22Rv1 (cell line): ENCODE results near the gene GAPDH.

Experiments used
- H3K27ac ChIP-seq: fragments of 450-650 bp; 2 replicates; pipeline ENCODE4 v1.5.1; 2017
- CTCF ChIP-seq: fragments of 450-650 bp; IDR thresholded peaks from 2 replicates; pipeline ENCODE4 v1.5.1; 2017; ENCODE audit warnings: mild to moderate bottlenecking
- ZFX ChIP-seq: fragments of 450-650 bp; IDR thresholded peaks from 2 replicates; pipeline ENCODE4 v1.6.1; 2017; ENCODE audit warnings: antibody characterized with exemption, borderline replicate concordance

GAPDH gene

GRCh38 chr12:6539707-6540134, 5.4 kb downstream of the GAPDH start:
- TF ChIP-seq CTCF: peak; percentile 26; the same call in 1 of the 2 replicates
- no peak for TF ChIP-seq ZFX
- peak overlapping the region; percentile 99 for H3K27ac ChIP-seq

- TF ChIP-seq CTCF (no peak; the same call in 1 of the 2 replicates), ZFX (no peak)
- peak overlapping the region; percentile 99 for H3K27ac ChIP-seq
Observed at GRCh38 chr12:6540181-6540877, 6.0 kb downstream of the GAPDH start.

- H3K27ac ChIP-seq: peak overlapping the region; percentile 99
- TF ChIP-seq CTCF (no peak), ZFX (no peak)
Observed at GRCh38 chr12:6541371-6542165, 7.3 kb downstream of the GAPDH start.

- TF ChIP-seq CTCF (no peak), ZFX (no peak)
- peak overlapping the region; percentile 99; the same call in 1 of the 2 replicates for H3K27ac ChIP-seq
Observed at GRCh38 chr12:6542209-6543009, 8.1 kb downstream of the GAPDH start.

GRCh38 chr12:6546016-6546415, 11.7 kb downstream of the GAPDH start:
- no peak for TF ChIP-seq CTCF
- no peak for TF ChIP-seq ZFX
- no peak overlapping the region for H3K27ac ChIP-seq

- TF ChIP-seq ZFX: no peak
- TF ChIP-seq CTCF: no peak
- no peak overlapping the region for H3K27ac ChIP-seq
Observed at GRCh38 chr12:6547566-6547965, 13.2 kb downstream of the GAPDH start.
